IPS-20b (cell line): ENCODE results near the gene GNB2.
"Not testable (repeated sequence)": the region's sequence is repeated elsewhere in the genome, so short reads cannot be mapped to it uniquely, and the experiment has no call there.

Source experiments
- H3K27ac ChIP-seq: one replicate; pipeline ENCODE4 v1.5.1; 2013; ENCODE audit warnings: low read length
- H3K27me3 ChIP-seq: 2 replicates; pipeline ENCODE4 v1.6.1; 2013; ENCODE audit warnings: mild to moderate bottlenecking, low read length, inconsistent platforms; ENCODE audit not compliant: insufficient read depth
- H3K36me3 ChIP-seq: 2 replicates; pipeline ENCODE4 v1.6.1; 2013; ENCODE audit warnings: low read depth, mild to moderate bottlenecking, inconsistent platforms, low read length, moderate library complexity; ENCODE audit not compliant: insufficient read depth
- H3K4me1 ChIP-seq: 2 replicates; pipeline ENCODE4 v1.6.1; 2013; ENCODE audit warnings: mild to moderate bottlenecking, control low read depth, inconsistent platforms, low read length, moderate library complexity; ENCODE audit not compliant: insufficient read depth
- H3K4me3 ChIP-seq: 2 replicates; pipeline ENCODE4 v1.5.1; 2013; ENCODE audit warnings: mild to moderate bottlenecking, low read length, inconsistent platforms
- H3K9ac ChIP-seq: 2 replicates; pipeline ENCODE4 v1.6.1; 2013; ENCODE audit warnings: low read depth, mild to moderate bottlenecking, inconsistent platforms, low read length, moderate library complexity
- H3K9me3 ChIP-seq: 2 replicates; pipeline ENCODE4 v1.6.1; 2013; ENCODE audit warnings: mild to moderate bottlenecking, low read depth, low read length, inconsistent platforms; ENCODE audit not compliant: insufficient read depth

GNB2 gene

GRCh38 chr7:100711369-100711768 is 37.8 kb downstream of the GNB2 start:
- Histone ChIP-seq H3K27ac (no peak overlapping the region), H3K9me3 (no peaks in the 10 kb centered on the region), H3K9ac (no peak overlapping the region), H3K27me3 (no peaks in the 10 kb centered on the region), H3K4me1 (peaks cover 5% of the 10 kb centered on the region; the same call in 1 of the 2 replicates), H3K4me3 (no peak overlapping the region), H3K36me3 (peaks cover 18% of the 10 kb centered on the region)

GRCh38 chr7:100714725-100715124 is 41.2 kb downstream of the GNB2 start:
- H3K9ac ChIP-seq = no peak overlapping the region
- no peaks in the 10 kb centered on the region for H3K4me1 ChIP-seq
- no peaks in the 10 kb centered on the region for H3K36me3 ChIP-seq
- H3K9me3 ChIP-seq = no peaks in the 10 kb centered on the region
- H3K4me3 ChIP-seq = no peak overlapping the region
- H3K27me3 ChIP-seq = peaks cover 8% of the 10 kb centered on the region
- H3K27ac ChIP-seq = no peak overlapping the region

- not testable (repeated sequence) for H3K9me3 ChIP-seq, H3K36me3 ChIP-seq, H3K4me1 ChIP-seq, H3K4me3 ChIP-seq, H3K27ac ChIP-seq, H3K9ac ChIP-seq
- peaks cover 32% of the 10 kb centered on the region for H3K27me3 ChIP-seq
These were observed 43.5 kb downstream of the GNB2 start for GRCh38 chr7:100717073-100717472.

- Histone ChIP-seq H3K36me3 (no peaks in the 10 kb centered on the region), H3K9me3 (no peaks in the 10 kb centered on the region), H3K27ac (no peak overlapping the region), H3K9ac (no peak overlapping the region), H3K4me1 (no peaks in the 10 kb centered on the region), H3K4me3 (peak overlapping the region; percentile 61), H3K27me3 (peaks cover 51% of the 10 kb centered on the region)
These were observed 46.2 kb downstream of the GNB2 start for GRCh38 chr7:100719523-100720278.

- H3K4me3 ChIP-seq = peak within 1 kb of the TSS; percentile 61
- no peak within 1 kb of the TSS for H3K27ac ChIP-seq
- H3K9ac ChIP-seq = no peak within 1 kb of the TSS
- no peaks in the 10 kb centered on the region for H3K4me1 ChIP-seq
- peaks cover 51% of the 10 kb centered on the region for H3K27me3 ChIP-seq
- no peaks in the 10 kb centered on the region for H3K9me3 ChIP-seq
- H3K36me3 ChIP-seq = no peaks in the 10 kb centered on the region
These were observed 46.7 kb downstream of the GNB2 start, which contains the start of gene EPO for GRCh38 chr7:100720279-100720670. EPO (plus strand) TSS chr7:100720468; CDS start chr7:100720981, 513 bp downstream.

GRCh38 chr7:100720671-100721504 is 47.3 kb downstream of the GNB2 start:
- Histone ChIP-seq H3K4me3 (peak overlapping the region; percentile 61; the same call in 1 of the 2 replicates), H3K9me3 (no peaks in the 10 kb centered on the region)

GRCh38 chr7:100721505-100721812 is 47.9 kb downstream of the GNB2 start:
- Histone ChIP-seq H3K9ac (no peak overlapping the region), H3K4me3 (no peak overlapping the region), H3K27ac (no peak overlapping the region), H3K36me3 (no peaks in the 10 kb centered on the region), H3K9me3 (no peaks in the 10 kb centered on the region), H3K27me3 (peaks cover 51% of the 10 kb centered on the region), H3K4me1 (no peaks in the 10 kb centered on the region)

More at GRCh38 chr7:100720671-100721504, 47.3 kb downstream of the GNB2 start:
- Histone ChIP-seq H3K4me1 (no peaks in the 10 kb centered on the region), H3K27ac (no peak overlapping the region), H3K27me3 (peaks cover 51% of the 10 kb centered on the region), H3K9ac (no peak overlapping the region), H3K36me3 (no peaks in the 10 kb centered on the region)

- H3K4me1 ChIP-seq = no peaks in the 10 kb centered on the region
- peaks cover 51% of the 10 kb centered on the region for H3K27me3 ChIP-seq
- no peak overlapping the region for H3K9ac ChIP-seq
These were observed 49.1 kb downstream of the GNB2 start for GRCh38 chr7:100722480-100723212.

GRCh38 chr7:100723732-100724275 is 50.3 kb downstream of the GNB2 start:
- H3K4me1 ChIP-seq = no peaks in the 10 kb centered on the region
- H3K9me3 ChIP-seq = no peaks in the 10 kb centered on the region
- H3K27ac ChIP-seq = no peak overlapping the region
- no peaks in the 10 kb centered on the region for H3K36me3 ChIP-seq
- H3K9ac ChIP-seq = no peak overlapping the region
- peaks cover 51% of the 10 kb centered on the region for H3K27me3 ChIP-seq
- H3K4me3 ChIP-seq = no peak overlapping the region

More at GRCh38 chr7:100722480-100723212, 49.1 kb downstream of the GNB2 start:
- Histone ChIP-seq H3K9me3 (no peaks in the 10 kb centered on the region), H3K36me3 (no peaks in the 10 kb centered on the region), H3K27ac (no peak overlapping the region), H3K4me3 (no peak overlapping the region)

- peaks cover 47% of the 10 kb centered on the region for H3K27me3 ChIP-seq
- H3K4me1 ChIP-seq, H3K9me3 ChIP-seq, H3K27ac ChIP-seq, H3K36me3 ChIP-seq, H3K4me3 ChIP-seq, H3K9ac ChIP-seq: not testable (repeated sequence)
These were observed 50.8 kb downstream of the GNB2 start for GRCh38 chr7:100724364-100724763.

- no peak overlapping the region for H3K4me3 ChIP-seq
- H3K36me3 ChIP-seq = no peaks in the 10 kb centered on the region
- H3K27me3 ChIP-seq = peaks cover 19% of the 10 kb centered on the region
- no peak overlapping the region for H3K9ac ChIP-seq
- no peaks in the 10 kb centered on the region for H3K9me3 ChIP-seq
- no peak overlapping the region for H3K27ac ChIP-seq
- H3K4me1 ChIP-seq = no peaks in the 10 kb centered on the region
These were observed 53.6 kb downstream of the GNB2 start for GRCh38 chr7:100726996-100727761.
